ENCODE measurements around the gene BMP6. TPM values are rescaled to one million over a fixed set of nuclear protein-coding genes. Genes with fewer than 3 reads are reported as not detected.
"Not testable (repeated sequence)": the region's sequence is repeated elsewhere in the genome, so short reads cannot be mapped to it uniquely, and the experiment has no call there.

Gene BMP6
- total RNA-seq, 1 experiment from 2014 or later, result 2.1 TPM

GRCh38 chr6:7886132-7886531, 160.2 kb downstream of the BMP6 start:
- DNase-seq (ENCODE audit: low spot score), result no peak

- DNase-seq (ENCODE audit: low spot score), result no peak
Observed at GRCh38 chr6:7887278-7887991, 161.5 kb downstream of the BMP6 start.

GRCh38 chr6:7888587-7889357, 162.9 kb downstream of the BMP6 start:
- no peak for DNase-seq (ENCODE audit: low spot score)

GRCh38 chr6:7891078-7891872, 165.4 kb downstream of the BMP6 start:
- no peak for DNase-seq (ENCODE audit: low spot score)

GRCh38 chr6:7892367-7892766, 166.5 kb downstream of the BMP6 start:
- not testable (repeated sequence) for DNase-seq (ENCODE audit: low spot score)

GRCh38 chr6:7893342-7893741, 167.4 kb downstream of the BMP6 start:
- DNase-seq (ENCODE audit: low spot score), result no peak

- no peak for DNase-seq (ENCODE audit: low spot score)
Observed at GRCh38 chr6:7894262-7895124, 168.6 kb downstream of the BMP6 start.

- no peak for DNase-seq (ENCODE audit: low spot score)
Observed at GRCh38 chr6:7895125-7895423, 169.2 kb downstream of the BMP6 start.

- no peak for DNase-seq (ENCODE audit: low spot score)
Observed at GRCh38 chr6:7896465-7896987, 170.6 kb downstream of the BMP6 start.

- no peak for DNase-seq (ENCODE audit: low spot score)
Observed at GRCh38 chr6:7897461-7898192, 171.7 kb downstream of the BMP6 start.

GRCh38 chr6:7898193-7898586, 172.3 kb downstream of the BMP6 start:
- not testable (repeated sequence) for DNase-seq (ENCODE audit: low spot score)

- DNase-seq (ENCODE audit: low spot score), result no peak
Observed at GRCh38 chr6:7899101-7899888, 173.4 kb downstream of the BMP6 start.

- DNase-seq (ENCODE audit: low spot score), result no peak
Observed at GRCh38 chr6:7899889-7900213, 174.0 kb downstream of the BMP6 start.

GRCh38 chr6:7900621-7901020, 174.7 kb downstream of the BMP6 start:
- DNase-seq (ENCODE audit: low spot score), result no peak

GRCh38 chr6:7901056-7901455, 175.2 kb downstream of the BMP6 start:
- DNase-seq (ENCODE audit: low spot score), result no peak

- DNase-seq (ENCODE audit: low spot score), result no peak
Observed at GRCh38 chr6:7901780-7902179, 175.9 kb downstream of the BMP6 start.

- no peak for DNase-seq (ENCODE audit: low spot score)
Observed at GRCh38 chr6:7902221-7902620, 176.3 kb downstream of the BMP6 start.

- DNase-seq (ENCODE audit: low spot score), result no peak
Observed at GRCh38 chr6:7902867-7903266, 177.0 kb downstream of the BMP6 start.

- DNase-seq (ENCODE audit: low spot score), result no peak
Observed at GRCh38 chr6:7903673-7904072, 177.8 kb downstream of the BMP6 start.

- no peak for DNase-seq (ENCODE audit: low spot score)
Observed at GRCh38 chr6:7904654-7905319, 178.9 kb downstream of the BMP6 start.

Measured in H4 (cell line).